Activated CD4-positive, alpha-beta memory T cell treated with anti-CD3 and anti-CD28 coated beads for 36 hours (primary cell): ENCODE results near the gene TOR3A. TPM values are rescaled to one million over a fixed set of nuclear protein-coding genes. Genes with fewer than 3 reads are reported as not detected.
"Not testable (repeated sequence)": the region's sequence is repeated elsewhere in the genome, so short reads cannot be mapped to it uniquely, and the experiment has no call there.

Experiments used
- CTCF ChIA-PET: fragments of 350-600 bp; sonication (Branson Sonifier 250); formaldehyde crosslinking; loops from one replicate; lab custom pipeline; 2021; ENCODE audit warnings: antibody characterized with exemption, inconsistent platforms; lab: Charles Lee
- POLR2A ChIA-PET: fragments of 350-600 bp; sonication (Branson Sonifier 250); formaldehyde crosslinking; loops from one replicate; lab custom pipeline; 2021; ENCODE audit warnings: antibody characterized with exemption; lab: Charles Lee
- DNase-seq: peaks from one replicate; pipeline ENCODE4 v3.0.0-alpha.2; 2020
- H3K27ac Mint-ChIP-seq: one replicate; pipeline ENCODE4 v1.8.0; 2021; ENCODE audit warnings: mixed read lengths
- H3K27me3 Mint-ChIP-seq: one replicate; pipeline ENCODE4 v1.8.0; 2021; ENCODE audit warnings: mixed read lengths
- H3K36me3 Mint-ChIP-seq: one replicate; pipeline ENCODE4 v1.8.0; 2021; ENCODE audit warnings: mixed read lengths
- H3K4me1 Mint-ChIP-seq: one replicate; pipeline ENCODE4 v1.8.0; 2021; ENCODE audit warnings: low read depth, mixed read lengths
- H3K4me3 Mint-ChIP-seq: one replicate; pipeline ENCODE4 v1.8.0; 2021; ENCODE audit warnings: mild to moderate bottlenecking, mixed read lengths
- H3K9me3 Mint-ChIP-seq: one replicate; pipeline ENCODE4 v1.8.0; 2021; ENCODE audit warnings: mixed read lengths
- intact Hi-C: fragments of 100-400 bp; cut with micrococcal nuclease; formaldehyde crosslinking; loops from one replicate; pipeline ENCODE4 v1.15.1; 2023
- total RNA-seq, 2 experiments: library from RNA; stranded (reverse); gene quantifications; one replicate each; pipeline ENCODE4 v1.2.3, GENCODE V29; 2021

TOR3A gene
- total RNA-seq, 2 experiments from 2014 or later = 35.7 to 36.7 TPM

- H3K27ac Mint-ChIP-seq = no peak overlapping the region
- no peaks in the 10 kb centered on the region for H3K27me3 Mint-ChIP-seq
- DNase-seq = no peak
- H3K9me3 Mint-ChIP-seq = no peaks in the 10 kb centered on the region
- CTCF ChIA-PET = interaction anchor here (1.0 kb wide), 1 partner anchor 17 kb away, joined by 3 read pairs; no protein-coding TSS in a partner anchor
- peaks cover 19% of the 10 kb centered on the region for H3K4me1 Mint-ChIP-seq
- H3K4me3 Mint-ChIP-seq = no peak overlapping the region
- H3K36me3 Mint-ChIP-seq = no peaks in the 10 kb centered on the region
- POLR2A ChIA-PET = no interaction called here
- intact Hi-C loops = no loop called here
Measured at GRCh38 chr1:179137617-179138255, 55.9 kb downstream of the TOR3A start.

GRCh38 chr1:179138755-179139154 is 56.9 kb downstream of the TOR3A start:
- CTCF ChIA-PET = interaction anchor here (0.8 kb wide), 1 partner anchor 18 kb away, joined by 3 read pairs; no protein-coding TSS in a partner anchor
- H3K4me3 Mint-ChIP-seq, POLR2A ChIA-PET, H3K36me3 Mint-ChIP-seq, intact Hi-C loops, H3K9me3 Mint-ChIP-seq, H3K27me3 Mint-ChIP-seq, DNase-seq, H3K27ac Mint-ChIP-seq: not testable (repeated sequence)
- peaks cover 26% of the 10 kb centered on the region for H3K4me1 Mint-ChIP-seq

DNA sequence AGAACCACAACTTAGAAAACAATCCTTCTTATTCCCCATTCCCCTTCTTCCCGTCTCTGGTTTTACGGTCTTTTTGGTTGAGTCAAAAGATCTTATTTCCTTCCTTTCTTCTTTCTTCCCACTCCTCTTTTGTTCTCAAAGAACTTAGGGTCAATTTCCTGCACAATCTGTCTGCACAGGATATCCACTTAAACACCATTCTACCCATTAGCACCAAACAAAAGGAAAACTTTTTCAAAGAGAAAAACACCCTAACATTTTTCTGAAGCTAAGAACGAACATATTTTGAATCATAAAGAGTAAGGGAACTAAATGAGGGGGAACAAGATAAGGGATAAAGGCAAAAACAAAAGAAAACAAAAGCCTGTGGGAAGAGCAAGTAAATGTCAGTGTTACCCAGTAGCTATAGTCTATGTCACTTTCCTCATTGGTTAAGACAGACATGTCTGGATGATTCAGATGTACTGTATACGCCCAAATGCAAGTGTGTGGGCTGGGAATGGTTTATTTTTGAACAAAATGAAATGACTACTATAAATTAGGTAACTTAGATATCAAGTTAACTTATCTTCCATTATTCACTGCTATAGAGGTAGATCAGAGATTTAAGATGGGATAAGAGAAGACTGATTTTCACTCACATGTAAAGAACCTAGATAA is 59.9 kb downstream of the TOR3A start:
- CTCF ChIA-PET = interaction anchor here (0.6 to 1.0 kb wide), 2 partner anchors 109 to 152 kb away, joined by 3 read pairs; partner anchors contain the start of gene SOAT1
- peaks cover 2% of the 10 kb centered on the region for H3K36me3 Mint-ChIP-seq
- peaks cover 26% of the 10 kb centered on the region for H3K4me1 Mint-ChIP-seq
- no peaks in the 10 kb centered on the region for H3K9me3 Mint-ChIP-seq
- peak; percentile 61 for DNase-seq
- intact Hi-C loops = loop anchor here (2.0 to 5.0 kb wide), 2 partner anchors 104 to 151 kb away; partner anchors contain the start of gene SOAT1
- peak overlapping the region; percentile 78 for H3K27ac Mint-ChIP-seq
- H3K27me3 Mint-ChIP-seq = no peaks in the 10 kb centered on the region
- POLR2A ChIA-PET = interaction anchor here (1.3 kb wide), 1 partner anchor 12 kb away, joined by 3 read pairs; no protein-coding TSS in a partner anchor
- H3K4me3 Mint-ChIP-seq = peak overlapping the region; percentile 61

DNA sequence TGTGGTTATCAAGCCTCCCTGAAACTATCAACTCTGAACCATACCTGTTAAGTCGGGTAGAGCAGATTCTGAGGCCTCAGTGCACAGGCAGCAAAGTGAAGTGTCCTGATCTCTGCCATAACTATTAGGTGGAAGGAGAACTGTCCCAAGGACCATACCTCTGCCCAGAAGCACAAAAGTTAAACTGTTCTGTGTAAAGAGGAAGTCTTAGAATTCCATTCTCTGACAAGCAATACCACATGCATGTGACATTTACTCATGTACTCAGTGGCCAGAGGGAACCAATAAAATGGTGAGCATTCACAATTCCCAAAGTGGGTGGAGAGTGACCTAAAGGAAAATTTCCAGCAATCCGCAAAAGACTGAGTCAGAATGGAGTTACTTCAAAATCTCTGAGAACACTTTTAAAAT is 61.0 kb downstream of the TOR3A start:
- intact Hi-C loops = loop anchor here (1.0 to 5.0 kb wide), 5 partner anchors 14 to 222 kb away; partner anchors contain the start of genes AXDND1 and SOAT1
- H3K4me1 Mint-ChIP-seq = peaks cover 26% of the 10 kb centered on the region
- H3K27me3 Mint-ChIP-seq = no peaks in the 10 kb centered on the region
- ChIA-PET POLR2A (no interaction called here), CTCF (interaction anchor here (1.0 kb wide), 1 partner anchor 151 kb away, joined by 3 read pairs; the partner anchor contains the start of gene SOAT1)
- H3K9me3 Mint-ChIP-seq = no peaks in the 10 kb centered on the region
- no peak overlapping the region for H3K4me3 Mint-ChIP-seq
- no peak overlapping the region for H3K27ac Mint-ChIP-seq
- DNase-seq = no peak
- H3K36me3 Mint-ChIP-seq = peaks cover 2% of the 10 kb centered on the region

DNA sequence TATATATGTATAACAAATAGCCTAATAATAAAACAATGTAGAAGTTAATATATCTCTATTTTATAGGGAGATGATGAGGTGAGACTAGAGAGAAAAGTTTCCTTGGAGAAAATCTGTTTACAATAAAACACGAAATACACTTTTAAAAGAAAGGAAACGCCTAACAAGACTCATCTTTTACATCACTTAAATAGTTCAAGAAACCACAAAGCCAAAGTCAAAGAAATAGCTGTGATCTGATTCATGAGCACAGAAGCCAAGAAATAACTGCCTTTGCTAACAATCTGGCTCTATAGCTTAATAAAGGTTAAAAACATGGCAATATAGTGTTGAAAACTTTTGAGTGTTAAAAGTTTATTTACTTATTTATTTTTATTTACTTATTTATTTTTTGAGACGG is 61.5 kb downstream of the TOR3A start:
- ChIA-PET CTCF (no interaction called here), POLR2A (no interaction called here)
- peaks cover 26% of the 10 kb centered on the region for H3K4me1 Mint-ChIP-seq
- intact Hi-C loops = loop anchor here (1.0 to 5.0 kb wide), 5 partner anchors 14 to 222 kb away; partner anchors contain the start of genes AXDND1 and SOAT1
- no peak overlapping the region for H3K4me3 Mint-ChIP-seq
- peaks cover 4% of the 10 kb centered on the region for H3K36me3 Mint-ChIP-seq
- H3K27me3 Mint-ChIP-seq = no peaks in the 10 kb centered on the region
- H3K9me3 Mint-ChIP-seq = no peaks in the 10 kb centered on the region
- H3K27ac Mint-ChIP-seq = no peak overlapping the region
- DNase-seq = no peak

DNA sequence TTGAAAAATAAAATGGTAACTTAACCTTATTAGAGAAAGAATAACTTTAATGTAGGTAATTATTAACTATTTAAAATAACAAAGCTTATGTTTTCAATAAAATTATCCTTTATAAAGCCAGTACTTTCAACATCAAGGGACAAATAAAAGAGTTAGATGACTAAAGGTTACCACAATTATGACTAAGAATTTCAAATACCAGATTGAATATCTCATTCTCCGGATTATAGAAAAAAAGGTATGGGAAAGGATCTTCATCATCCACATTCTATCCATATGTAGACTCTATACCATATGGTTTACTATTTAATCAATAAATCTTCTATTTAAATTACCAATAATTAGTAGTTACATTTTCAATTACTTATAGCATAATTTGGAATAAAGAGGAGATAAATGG is 62.8 kb downstream of the TOR3A start:
- DNase-seq = no peak
- H3K4me1 Mint-ChIP-seq = peaks cover 26% of the 10 kb centered on the region
- intact Hi-C loops = loop anchor here (5.0 kb wide), 1 partner anchor 107 kb away; no protein-coding TSS in a partner anchor
- no peaks in the 10 kb centered on the region for H3K9me3 Mint-ChIP-seq
- ChIA-PET CTCF (no interaction called here), POLR2A (no interaction called here)
- no peak overlapping the region for H3K4me3 Mint-ChIP-seq
- no peaks in the 10 kb centered on the region for H3K27me3 Mint-ChIP-seq
- H3K27ac Mint-ChIP-seq = no peak overlapping the region
- peaks cover 9% of the 10 kb centered on the region for H3K36me3 Mint-ChIP-seq

DNA sequence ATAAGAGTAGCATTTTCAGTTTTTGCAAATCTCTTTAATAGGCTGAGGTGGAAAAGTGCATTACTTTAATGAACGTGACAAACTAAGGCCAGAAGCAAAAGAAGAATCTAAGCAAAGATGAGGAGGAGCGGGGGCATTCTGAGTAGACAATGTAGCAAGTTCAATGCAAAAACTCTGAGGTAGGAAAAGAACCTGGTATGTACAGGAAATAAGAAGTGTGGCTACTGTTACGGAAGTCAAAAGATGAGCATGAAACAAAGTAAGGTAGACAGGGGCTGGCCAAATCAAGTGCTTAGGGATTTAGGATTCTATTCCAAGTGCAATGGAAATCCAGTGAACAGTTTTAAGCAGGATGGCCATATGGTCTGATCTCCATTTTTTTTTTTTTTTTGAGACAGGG is 63.7 kb downstream of the TOR3A start:
- H3K9me3 Mint-ChIP-seq = peaks cover 4% of the 10 kb centered on the region
- no peak overlapping the region for H3K27ac Mint-ChIP-seq
- CTCF ChIA-PET = no interaction called here
- peaks cover 26% of the 10 kb centered on the region for H3K4me1 Mint-ChIP-seq
- DNase-seq = no peak
- H3K36me3 Mint-ChIP-seq = peaks cover 13% of the 10 kb centered on the region
- no peaks in the 10 kb centered on the region for H3K27me3 Mint-ChIP-seq
- POLR2A ChIA-PET = no interaction called here
- H3K4me3 Mint-ChIP-seq = no peak overlapping the region
- intact Hi-C loops = no loop called here

Other genes with a start within 250 kb of the TOR3A start
- not detected for gene ANGPTL1, start 211.0 kb upstream of the TOR3A start, total RNA-seq
- 10 to 100 TPM; 38.1 to 39.2 TPM for gene FAM20B, start 56.2 kb upstream of the TOR3A start, total RNA-seq
- gene ABL2, start 147.6 kb downstream of the TOR3A start, total RNA-seq = 1 to 10 TPM; 8.8 to 9.1 TPM
- gene SOAT1, start 211.7 kb downstream of the TOR3A start, total RNA-seq = 10 to 100 TPM; 37.8 to 42.9 TPM